GM19397 (cell line): Measurements from ENCODE around the gene BLNK.

Experiments
- ATAC-seq: cut with Tn5 transposase; IDR thresholded peaks from one replicate; pipeline ENCODE4 v1.9.1; 2021; ENCODE audit warnings: mild to moderate bottlenecking, moderate library complexity; ENCODE audit not compliant: unreplicated experiment

Gene BLNK

DNA sequence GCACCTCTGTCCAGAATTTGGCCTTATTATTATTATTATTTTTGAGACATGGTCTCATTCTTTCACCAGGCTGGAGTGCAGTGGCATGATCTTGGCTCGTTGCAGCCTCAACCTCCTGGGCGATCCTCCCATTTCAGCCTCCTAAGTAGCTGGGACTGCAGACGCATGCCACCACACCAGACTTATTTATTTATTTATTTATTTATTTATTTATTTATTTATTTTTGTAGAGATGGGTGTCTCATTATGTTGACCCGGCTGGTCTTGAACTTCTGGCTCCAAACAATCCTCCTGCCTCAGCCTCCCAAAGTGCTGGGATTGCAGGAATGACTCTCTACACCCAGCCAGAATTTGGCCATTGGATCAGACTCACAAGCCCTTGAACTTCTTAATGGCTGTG is 6.4 kb downstream of the BLNK start:
- no peak for ATAC-seq

DNA sequence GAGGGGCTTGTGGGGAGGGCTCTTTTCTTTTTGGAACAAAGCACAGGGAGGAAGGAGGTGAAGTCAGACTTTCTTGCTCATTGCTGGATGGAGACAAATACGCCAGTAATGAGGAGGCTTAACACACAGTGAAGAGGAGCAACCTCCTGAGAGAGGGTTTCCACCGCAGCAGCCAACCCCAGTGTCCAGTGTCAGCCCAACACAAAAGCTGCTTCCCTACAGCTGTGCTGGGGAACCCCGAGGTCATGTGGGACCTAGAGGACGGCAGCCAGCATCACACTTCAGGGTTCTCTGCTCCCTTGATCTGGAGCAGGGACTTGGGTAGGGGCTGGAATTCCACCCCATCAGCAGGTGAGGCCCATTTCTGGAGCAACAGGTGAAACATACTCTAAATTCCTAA is 7.7 kb downstream of the BLNK start:
- no peak for ATAC-seq

DNA sequence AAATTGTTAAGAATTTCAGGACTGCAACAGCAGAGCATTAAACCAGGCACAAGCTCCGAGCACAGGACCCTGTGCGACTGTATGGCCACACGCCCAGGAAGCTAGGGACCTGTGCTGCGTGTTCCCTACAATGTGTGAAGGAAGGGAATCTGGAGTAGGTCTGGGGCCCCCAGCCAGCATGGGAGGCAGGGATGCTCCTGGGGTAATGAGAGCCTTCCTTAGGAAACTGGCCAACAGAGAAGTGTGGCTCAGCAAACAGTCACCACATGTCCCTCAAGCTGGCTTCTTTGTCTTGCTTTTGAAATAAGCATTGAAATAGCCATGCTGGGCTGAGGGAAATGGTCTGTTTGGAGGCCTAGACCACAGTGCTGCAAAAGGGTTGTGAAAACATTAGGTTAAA is 8.2 kb downstream of the BLNK start:
- ATAC-seq = no peak

GRCh38 chr10:96261930-96262329 is 9.4 kb downstream of the BLNK start:
- no peak for ATAC-seq

DNA sequence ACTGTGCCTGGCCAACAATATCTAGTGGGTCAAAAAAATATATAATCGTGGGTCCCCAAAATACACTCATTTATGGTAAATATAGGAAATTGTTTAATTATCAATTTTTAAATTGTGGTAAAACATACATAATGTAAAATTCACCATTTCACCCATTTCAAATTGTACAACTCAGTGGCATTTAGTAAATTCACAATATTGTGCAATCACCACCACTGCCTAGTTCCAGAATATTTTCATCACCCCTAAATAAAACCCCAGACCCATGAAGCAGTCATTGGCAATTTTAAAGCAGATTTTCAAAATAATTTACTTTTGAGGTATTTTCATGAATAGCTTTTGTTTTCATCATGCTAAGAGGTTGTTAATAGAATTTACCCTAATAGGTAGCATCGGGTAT is 10.2 kb downstream of the BLNK start:
- ATAC-seq = no peak

- ATAC-seq = no peak
Observed at GRCh38 chr10:96260014-96260413, 11.4 kb downstream of the BLNK start.

GRCh38 chr10:96259150-96259549 is 12.2 kb downstream of the BLNK start:
- no peak for ATAC-seq

GRCh38 chr10:96257944-96258343 is 13.4 kb downstream of the BLNK start:
- no peak for ATAC-seq

- no peak for ATAC-seq
Observed at GRCh38 chr10:96255549-96256333, 15.6 kb downstream of the BLNK start.

DNA sequence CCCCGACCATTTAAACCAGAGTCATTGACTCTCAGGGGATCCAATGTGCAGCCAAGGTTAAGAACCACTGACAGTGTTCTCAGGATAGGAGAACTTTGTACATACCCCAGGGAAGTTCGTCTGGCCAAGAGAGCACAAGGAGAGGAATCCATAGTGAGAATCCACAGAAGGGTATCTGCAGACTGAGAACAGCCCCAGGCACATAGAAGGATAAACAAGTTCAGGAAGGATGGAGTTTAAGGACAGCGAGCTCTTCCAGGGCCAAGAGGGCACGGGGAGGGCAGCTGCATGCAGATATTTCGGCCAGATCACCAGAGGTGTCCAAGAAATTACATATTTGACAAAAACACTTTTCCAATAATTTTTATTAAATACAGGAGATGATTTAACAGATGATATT is 16.4 kb downstream of the BLNK start:
- ATAC-seq = no peak

DNA sequence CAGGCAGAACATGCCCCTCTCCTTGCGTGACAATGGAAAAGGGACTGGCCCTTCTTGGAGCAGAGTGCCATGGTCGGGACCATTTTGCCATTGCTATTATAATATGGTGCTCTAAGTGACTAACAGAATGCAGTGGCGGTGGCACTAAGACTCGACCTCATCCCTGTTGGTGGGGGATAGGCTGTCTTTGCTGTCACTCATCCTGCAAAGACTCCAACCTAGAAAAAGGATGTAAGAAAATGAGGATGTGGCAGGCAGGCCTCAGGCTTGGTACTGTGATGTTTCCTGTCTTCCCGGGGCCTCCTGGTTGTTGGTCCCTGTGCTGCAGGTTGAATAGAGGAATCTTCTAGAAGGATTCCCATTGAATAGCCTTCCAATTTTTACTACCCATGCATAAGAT is 18.6 kb downstream of the BLNK start:
- ATAC-seq = no peak

DNA sequence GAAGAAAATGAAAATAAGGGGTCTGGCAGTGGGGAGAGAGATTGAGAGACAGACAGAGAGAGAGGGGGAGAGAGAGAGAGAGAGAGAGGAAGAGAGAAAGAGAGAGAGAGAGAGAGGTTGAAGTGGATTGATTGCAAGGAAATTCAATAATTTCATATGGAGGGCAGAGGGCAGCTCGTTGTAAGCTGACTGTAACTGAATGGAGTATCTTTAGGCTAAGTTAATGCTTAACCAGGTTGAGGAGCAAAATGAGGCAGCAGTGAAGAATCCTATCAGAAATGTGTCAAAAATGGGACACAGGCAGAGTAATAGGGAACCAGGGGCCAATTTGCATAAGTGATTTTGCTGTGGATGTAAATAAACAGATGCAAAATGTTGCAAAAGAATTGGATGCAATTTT is 21.0 kb downstream of the BLNK start:
- ATAC-seq = no peak

- no peak for ATAC-seq
Observed at GRCh38 chr10:96249264-96249663, 22.1 kb downstream of the BLNK start.

DNA sequence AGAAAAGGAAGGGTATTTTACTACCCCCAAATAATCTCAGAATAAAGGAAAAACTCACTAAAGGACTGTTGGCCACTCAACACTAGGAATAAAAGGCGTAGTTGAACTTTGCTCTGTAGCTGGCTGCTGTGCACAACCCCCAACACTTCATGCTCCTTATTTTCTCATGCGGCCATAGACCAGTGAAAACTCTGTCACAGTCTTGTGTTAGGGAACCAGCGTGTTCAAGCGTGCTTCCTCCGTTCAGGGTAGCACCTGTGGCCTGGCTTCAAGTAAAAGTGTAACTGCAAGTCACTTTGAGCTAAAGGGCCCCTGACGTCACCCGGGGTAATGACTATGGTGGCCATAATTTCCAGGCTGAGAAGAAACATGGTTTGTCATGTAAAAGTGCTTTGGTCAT is 27.0 kb downstream of the BLNK start:
- peak; percentile 96 for ATAC-seq

DNA sequence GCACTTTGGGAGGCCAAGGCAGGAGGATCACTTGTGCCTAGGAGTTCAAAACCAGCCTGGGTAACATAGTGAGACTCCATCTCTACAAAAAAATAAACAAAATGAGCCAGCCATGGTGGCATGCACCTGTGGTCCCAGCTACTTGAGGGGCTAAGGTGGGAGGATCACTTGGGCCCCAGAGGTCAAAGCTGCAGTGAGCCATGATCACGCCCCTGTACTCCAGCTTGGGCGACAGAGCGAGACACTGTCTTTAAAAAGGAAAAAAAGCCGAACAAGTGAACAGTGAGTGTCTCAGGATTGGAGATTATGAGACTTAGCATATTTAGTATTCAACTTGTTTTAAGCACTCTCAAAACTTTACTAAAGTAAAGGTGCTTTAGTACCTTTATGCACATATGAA is 28.1 kb downstream of the BLNK start:
- ATAC-seq = no peak

- ATAC-seq = no peak
Observed at GRCh38 chr10:96242822-96243221, 28.5 kb downstream of the BLNK start.

GRCh38 chr10:96238646-96239623 is 32.4 kb downstream of the BLNK start:
- no peak for ATAC-seq

DNA sequence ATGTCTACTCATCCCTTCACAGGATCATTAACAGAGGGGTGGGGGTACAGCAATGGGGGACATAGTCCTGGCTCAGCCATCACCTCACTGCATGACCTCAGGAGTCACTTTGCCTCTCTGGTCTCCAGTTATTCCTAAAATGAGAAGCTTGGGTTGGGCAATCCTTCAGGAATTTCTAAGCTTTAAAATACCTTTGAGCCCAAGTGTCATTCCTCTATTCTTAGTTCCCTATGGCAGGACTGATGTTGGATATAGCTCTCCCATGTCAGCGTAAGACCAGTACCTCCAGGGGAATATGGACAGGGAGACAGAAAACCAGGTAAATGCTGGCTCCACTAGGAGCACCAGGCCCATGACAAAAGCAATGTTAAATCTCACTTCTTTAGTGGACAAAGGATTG is 34.5 kb downstream of the BLNK start:
- ATAC-seq = no peak

GRCh38 chr10:96236090-96236478 is 35.3 kb downstream of the BLNK start:
- no peak for ATAC-seq

DNA sequence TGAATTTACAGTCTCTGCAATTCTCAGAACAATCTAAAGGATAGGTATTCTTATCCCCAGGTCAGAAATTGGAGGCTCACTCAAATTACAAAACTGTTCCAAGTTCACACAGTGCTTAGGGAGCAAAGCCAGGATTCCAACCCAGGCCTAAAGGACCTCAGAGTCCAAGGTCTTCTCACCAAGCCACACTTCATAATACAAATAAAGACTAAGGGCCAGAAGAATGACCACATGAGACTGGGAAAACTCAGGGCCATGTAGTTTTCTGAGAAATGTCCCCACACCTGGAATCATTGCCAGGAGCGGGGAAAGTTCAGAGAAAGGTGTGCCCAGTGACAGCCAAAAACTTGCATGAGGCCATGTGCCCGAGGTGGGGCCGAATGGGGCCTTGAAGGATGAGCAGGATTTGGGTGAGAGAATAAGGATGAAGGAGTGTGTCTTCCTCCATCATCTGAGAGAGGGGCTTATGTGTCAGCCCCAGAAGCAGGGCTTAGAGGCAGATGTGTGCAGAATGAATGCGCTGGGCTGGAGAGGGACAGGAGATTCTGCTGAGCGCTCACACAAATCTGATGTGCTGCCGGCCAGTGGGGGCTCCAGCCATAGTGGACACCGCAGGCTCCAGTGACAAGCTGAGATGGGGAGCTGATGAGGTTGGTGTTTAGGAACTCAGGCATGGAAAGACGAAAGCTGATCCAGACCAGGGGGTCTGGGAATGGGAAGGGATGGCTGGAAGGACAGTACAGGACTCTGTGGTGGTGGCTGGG is 35.9 kb downstream of the BLNK start:
- no peak for ATAC-seq

- no peak for ATAC-seq
Observed at GRCh38 chr10:96233959-96234358, 37.4 kb downstream of the BLNK start.
